K562 (cell line): Measurements from ENCODE around the gene CST3. TPM values are rescaled to one million over a fixed set of nuclear protein-coding genes. Genes with fewer than 3 reads are reported as not detected.

Experiments used
- ATAC-seq: fragments of 200-7000 bp; cut with Tn5 transposase; 3 replicates; pipeline ENCODE4 v1.9.1; 2020; ENCODE audit warnings: moderate library complexity
- BruUV-seq: library from RNA; stranded (reverse); fragments of 400-500 nt; replicated peaks from 2 replicates; lab custom pipeline; 2021; lab: Mats Ljungman, UMichigan
- CTCF ChIA-PET: fragments of 300-600 bp; formaldehyde crosslinking; extraction: SDS; loops from one replicate; lab custom pipeline; 2021; ENCODE audit warnings: low intra/inter-chr PET ratio; lab: Yijun Ruan, JAX
- POLR2A ChIA-PET: fragments of 300-600, 350-650 bp; sonication (Branson Sonifier 250); formaldehyde crosslinking; extraction: SDS; loops from one replicate; lab custom pipeline; 2021; ENCODE audit warnings: antibody characterized with exemption, inconsistent platforms; lab: Yijun Ruan, JAX
- DNase-seq, 4 experiments: peaks; one replicate each; pipeline versions ENCODE4 v3.0.0 to v3.0.0-alpha.2; 2011 to 2018; ENCODE audit warnings: low spot score in 3 of 4, mixed read lengths in 3 of 4; ENCODE audit errors: extremely low read depth in 1 of 4
- FAIRE-seq: peaks from 2 replicates; lab custom pipeline; 2011; peaks lifted over from hg19 to GRCh38; lab: Jason Lieb, UNC
- H2AFZ ChIP-seq: 2 replicates; pipeline ENCODE4 v1.6.0; 2011; ENCODE audit warnings: low read depth, low read length, control low read depth, inconsistent platforms
- H3K27ac ChIP-seq: fragments of 200-600 bp; 3 replicates; pipeline ENCODE4 v1.8.0; 2011; ENCODE audit warnings: low read depth, mild to moderate bottlenecking, control low read depth, inconsistent platforms, low read length, moderate library complexity, mixed read lengths; ENCODE audit errors: extremely low read depth
- H3K27me3 ChIP-seq, 2 experiments: fragments of 300-600 bp in 1 of 2; 2 replicates in 1 of 2; 3 replicates in 1 of 2; pipeline versions ENCODE4 v1.6.0 to v1.8.0; 2011; ENCODE audit warnings: inconsistent platforms in 2 of 2, low read length in 2 of 2, mild to moderate bottlenecking in 1 of 2, mixed read lengths in 1 of 2, moderate library complexity in 1 of 2; ENCODE audit not compliant: control insufficient read depth in 2 of 2, insufficient read depth in 2 of 2
- H3K36me3 ChIP-seq: fragments of 300-600 bp; 3 replicates; pipeline ENCODE4 v1.8.0; 2011; ENCODE audit warnings: mild to moderate bottlenecking, low read length, inconsistent platforms; ENCODE audit not compliant: control insufficient read depth, insufficient read depth
- H3K4me1 ChIP-seq, 2 experiments: fragments of 200-600 bp in 1 of 2; replicated peaks in 1 of 2; 2 replicates in 1 of 2; 3 replicates in 1 of 2; pipeline versions ENCODE4 v1.5.1 to v1.8.0; 2011; ENCODE audit warnings: inconsistent platforms in 2 of 2, low read length in 2 of 2, mild to moderate bottlenecking in 1 of 2, mixed read lengths in 1 of 2, moderate library complexity in 1 of 2; ENCODE audit not compliant: control insufficient read depth in 2 of 2, insufficient read depth in 2 of 2
- H3K4me2 ChIP-seq: 2 replicates; pipeline ENCODE4 v1.6.1; 2011; ENCODE audit warnings: low read length, control low read depth, inconsistent platforms, mixed read lengths; ENCODE audit not compliant: insufficient read depth
- H3K4me3 ChIP-seq: fragments of 200-600 bp; sonication (generic), shearing (Covaris generic); 2 replicates; pipeline ENCODE4 v1.5.1; 2016; ENCODE audit warnings: control low read depth, inconsistent platforms
- H3K79me2 ChIP-seq: fragments of 200-600 bp; 3 replicates; pipeline ENCODE4 v1.8.0; 2011; ENCODE audit warnings: low read length, inconsistent platforms; ENCODE audit not compliant: control insufficient read depth, insufficient read depth
- H3K9ac ChIP-seq, 2 experiments: 2 replicates each; pipeline versions ENCODE4 v1.6.0 to v1.6.1; 2011; ENCODE audit warnings: low read depth in 2 of 2, low read length in 2 of 2, control low read depth in 1 of 2, inconsistent platforms in 1 of 2, mild to moderate bottlenecking in 1 of 2, mixed read lengths in 1 of 2; ENCODE audit not compliant: insufficient read depth in 1 of 2
- H3K9me1 ChIP-seq: one replicate; pipeline ENCODE4 v1.6.0; 2011; ENCODE audit warnings: inconsistent platforms, mild to moderate bottlenecking, low read length, moderate library complexity; ENCODE audit not compliant: control insufficient read depth, insufficient read depth
- H3K9me3 ChIP-seq: replicated peaks from 2 replicates; pipeline ENCODE4 v1.5.1; 2011; ENCODE audit warnings: low read depth, low read length, inconsistent platforms; ENCODE audit not compliant: control insufficient read depth, insufficient read depth
- H4K20me1 ChIP-seq: replicated peaks from 2 replicates; pipeline ENCODE4 v1.6.1; 2011; ENCODE audit warnings: low read length, inconsistent platforms, mixed read lengths; ENCODE audit not compliant: control insufficient read depth, insufficient read depth
- CBX3 ChIP-seq, 2 experiments: IDR thresholded peaks; 1 replicate in 1 of 2; 2 replicates in 1 of 2; pipeline ENCODE4 v1.6.1; 2012; ENCODE audit warnings: inconsistent platforms in 2 of 2, low read length in 2 of 2, borderline replicate concordance in 1 of 2, control low read depth in 1 of 2
- CLOCK ChIP-seq: fragments of 250-450 bp; sonication (Bioruptor Pico); IDR thresholded peaks from 2 replicates; pipeline ENCODE4 v1.4.0; 2020; ENCODE audit warnings: mild to moderate bottlenecking, moderate library complexity, borderline replicate concordance
- ETS2 ChIP-seq: IDR thresholded peaks from 2 replicates; pipeline ENCODE4 v1.6.1; 2016; ENCODE audit warnings: borderline replicate concordance, missing genetic modification characterization, mild to moderate bottlenecking, moderate library complexity, missing compliant biosample characterization; ENCODE audit not compliant: poor library complexity, severe bottlenecking
- FOXK1 ChIP-seq: sonication (generic); formaldehyde crosslinking; IDR thresholded peaks from 2 replicates; pipeline ENCODE4 v1.8.0; 2022; ENCODE audit warnings: missing genetic modification reagents, mild to moderate bottlenecking, borderline replicate concordance
- MEF2D ChIP-seq: conservative IDR thresholded peaks from 2 replicates; pipeline ENCODE4 v1.6.1; 2016; ENCODE audit warnings: low read depth, missing genetic modification characterization, missing compliant biosample characterization
- NFYB ChIP-seq: IDR thresholded peaks from 2 replicates; pipeline ENCODE4 v1.6.1; 2011; ENCODE audit warnings: mild to moderate bottlenecking, moderate library complexity; ENCODE audit not compliant: insufficient read length; ENCODE audit errors: extremely low read depth
- RBM34 ChIP-seq: fragments of 200-400 bp; formaldehyde crosslinking; IDR thresholded peaks from 2 replicates; pipeline ENCODE4 v1.6.1; 2018; ENCODE audit warnings: low read length, borderline replicate concordance; ENCODE audit not compliant: insufficient read depth
- SIRT6 ChIP-seq: IDR thresholded peaks from one replicate; pipeline ENCODE4 v1.6.1; 2012; ENCODE audit warnings: low read depth, mild to moderate bottlenecking, control low read depth, inconsistent platforms, low read length, moderate library complexity
- TBP ChIP-seq: optimal IDR thresholded peaks from 2 replicates; pipeline ENCODE3; 2011; ENCODE audit warnings: low read depth, low read length, improper control_type of control experiment
- ZNF282 ChIP-seq: sonication (generic); formaldehyde crosslinking; IDR thresholded peaks from 2 replicates; pipeline ENCODE4 v1.8.1; 2023; ENCODE audit warnings: missing genetic modification reagents
- ZNF436 ChIP-seq: fragments of 250-450, 450-650 bp; sonication (Bioruptor Pico); formaldehyde crosslinking; IDR thresholded peaks from 2 replicates; pipeline ENCODE4 v1.7.0; 2020; ENCODE audit warnings: mild to moderate bottlenecking
- ZNF507 ChIP-seq: conservative IDR thresholded peaks from 2 replicates; pipeline ENCODE4 v1.6.1; 2017; ENCODE audit warnings: missing genetic modification characterization, missing compliant biosample characterization
- WGBS: fragments of 100-300 bp; shearing (Covaris generic); methylation state at CpG from one replicate; pipeline ENCODE4 v1.1.6; 2016; ENCODE audit warnings: low coverage, mixed read lengths; ENCODE audit not compliant: insufficient coverage; ENCODE audit errors: missing lambda C conversion rate; 5-methylcytosine and 5-hydroxymethylcytosine counted together
- in situ Hi-C: fragments of 300-500 bp; cut with MboI; formaldehyde crosslinking; loops from 4 replicates; pipeline ENCODE4 v1.15.0; 2018; ENCODE audit warnings: inconsistent platforms, mixed read lengths
- intact Hi-C: fragments of 100-400 bp; cut with micrococcal nuclease; formaldehyde crosslinking; loops from 2 replicates; pipeline ENCODE4 v1.14.2; 2022
- polyA plus RNA-seq, 8 experiments: library from polyadenylated mRNA; depleted of rRNA in 4 of 8; stranded (reverse) in 5 of 8; unstranded in 3 of 8; fragments of >200 nt; fragmentation: Nextera tagmentation in 2 of 8; fragmentation: Illumina TruSeq in 1 of 8; extraction: Ambion mirVana in 2 of 8; extraction: Trizol in 1 of 8; gene quantifications; 2 replicates each; pipeline versions ENCODE4 v1.2.1 to v1.2.3, GENCODE V29; 2011 to 2014; ENCODE audit warnings: inconsistent platforms in 1 of 8, missing spikeins in 1 of 8
- total RNA-seq, 7 experiments: library from RNA; depleted of rRNA in 6 of 7; stranded (reverse); fragments of >200 nt in 6 of 7; fragmentation: Illumina TruSeq in 2 of 7; extraction: Trizol in 2 of 7; gene quantifications; 2 replicates each; pipeline versions ENCODE4 v1.2.1 to v1.2.3, GENCODE V29; 2011 to 2021; ENCODE audit warnings: low replicate concordance in 1 of 7

The CST3 gene
- total and polyA plus RNA-seq, 9 of the 15 experiments (the other 6 are each of a cell fraction or from before 2014, with no cell fraction given) = 8.7 to 113 (median 48.5) TPM

GRCh38 chr20:23684261-23684660 is 46.5 kb upstream of the CST3 start:
- Histone ChIP-seq H3K36me3 (no peaks in the 10 kb centered on the region), H4K20me1 (no peaks in the 10 kb centered on the region), H3K4me3 (no peak overlapping the region), H3K9me1 (no peaks in the 10 kb centered on the region), H2AFZ (no peak overlapping the region), H3K9ac (no peak overlapping the region), H3K9me3 (no peaks in the 10 kb centered on the region), H3K27ac (no peak overlapping the region), H3K4me2 (no peak overlapping the region), H3K4me1 (no peaks in the 10 kb centered on the region), H3K79me2 (no peaks in the 10 kb centered on the region), H3K27me3 (no peaks in the 10 kb centered on the region; a peak in 1 of 5 replicates)
- DNase-seq (no peak), ATAC-seq (no peak), FAIRE-seq (no peak)
- 0% methylated on average over 2 of the region's 6 CpGs for WGBS
- intact Hi-C loops (no loop called here), in situ Hi-C loops (no loop called here)
- TF ChIP-seq MEF2D (tag) = no peak
- TF ChIP-seq ETS2 (tag) = no peak
- TF ChIP-seq TBP = no peak
- BruUV-seq = no TSS peak
- POLR2A ChIA-PET = no interaction called here
- CTCF ChIA-PET = no interaction called here

- WGBS = 0% methylated on average over 1 of the region's 2 CpGs
- ChIA-PET CTCF (no interaction called here), POLR2A (no interaction called here)
- Histone ChIP-seq H3K9me1 (no peaks in the 10 kb centered on the region), H3K36me3 (no peaks in the 10 kb centered on the region), H3K9ac (no peak overlapping the region), H3K27ac (no peak overlapping the region), H3K4me2 (no peak overlapping the region), H3K79me2 (no peaks in the 10 kb centered on the region), H3K9me3 (no peaks in the 10 kb centered on the region), H4K20me1 (no peaks in the 10 kb centered on the region), H2AFZ (no peak overlapping the region), H3K27me3 (no peaks in the 10 kb centered on the region; a peak in 1 of 5 replicates), H3K4me1 (no peaks in the 10 kb centered on the region), H3K4me3 (no peak overlapping the region)
- FAIRE-seq (no peak), DNase-seq (no peak), ATAC-seq (no peak)
- in situ Hi-C loops = no loop called here
- no TSS peak for BruUV-seq
- intact Hi-C loops = no loop called here
- TF ChIP-seq CBX3 (IDR thresholded peaks at IDR 0.05; ENCODE audit: borderline replicate concordance in 1 of 2, low read length in 2 of 2) (no peak), ZNF436 (CRISPR knock-in tag) (no peak), SIRT6 (no peak), NFYB (no peak), RBM34 (no peak), FOXK1 (CRISPR knock-in tag) (no peak), ZNF282 (no peak), CLOCK (no peak), ZNF507 (tag) (no peak)
These were observed 46.1 kb upstream of the CST3 start for GRCh38 chr20:23683807-23684206.
